ENCODE results near the gene GALNT7.
"Not testable (repeated sequence)": the region's sequence is repeated elsewhere in the genome, so short reads cannot be mapped to it uniquely, and the experiment has no call there.

The GALNT7 gene

DNA sequence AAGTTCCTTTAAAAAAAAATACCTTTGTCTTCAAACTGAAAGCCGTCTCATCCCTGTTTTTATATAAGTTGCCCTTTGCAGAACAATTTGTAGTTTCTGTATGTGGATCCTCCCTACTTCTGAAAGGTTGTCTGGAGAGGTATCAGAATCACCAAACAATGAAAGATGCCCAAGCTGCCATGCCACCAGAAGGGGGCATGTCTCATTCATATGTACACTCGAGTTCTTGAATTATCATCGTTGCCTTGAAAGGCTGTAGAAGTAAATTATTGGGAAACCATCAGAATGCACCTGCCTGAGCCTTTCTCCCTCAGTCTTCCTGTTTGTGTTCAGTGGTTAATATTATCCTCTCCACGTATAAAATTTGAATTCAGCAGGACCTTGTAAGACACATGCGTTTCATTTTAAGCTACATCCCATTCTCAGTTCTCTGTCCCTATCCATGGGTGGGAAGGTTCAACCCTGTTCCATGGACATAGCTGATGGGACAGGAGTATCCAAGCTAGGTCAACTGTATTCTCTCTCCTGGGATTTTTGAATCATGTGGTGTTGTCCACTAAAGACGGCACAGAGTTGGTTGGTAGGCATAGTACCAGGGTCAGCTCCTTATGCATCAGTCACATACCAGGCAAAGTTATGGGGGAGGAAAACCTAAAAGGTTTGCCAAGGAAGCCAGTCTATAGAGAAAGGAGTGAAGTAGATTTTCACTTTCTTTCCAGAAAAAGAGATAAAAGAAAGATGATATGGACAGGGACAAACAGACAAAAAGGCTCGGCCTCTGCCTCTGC lies 24.0 kb downstream of the GALNT7 start:
- no peak for DNase-seq (ENCODE audit: low read depth in 3 of 3, low spot score in 1 of 3)

DNA sequence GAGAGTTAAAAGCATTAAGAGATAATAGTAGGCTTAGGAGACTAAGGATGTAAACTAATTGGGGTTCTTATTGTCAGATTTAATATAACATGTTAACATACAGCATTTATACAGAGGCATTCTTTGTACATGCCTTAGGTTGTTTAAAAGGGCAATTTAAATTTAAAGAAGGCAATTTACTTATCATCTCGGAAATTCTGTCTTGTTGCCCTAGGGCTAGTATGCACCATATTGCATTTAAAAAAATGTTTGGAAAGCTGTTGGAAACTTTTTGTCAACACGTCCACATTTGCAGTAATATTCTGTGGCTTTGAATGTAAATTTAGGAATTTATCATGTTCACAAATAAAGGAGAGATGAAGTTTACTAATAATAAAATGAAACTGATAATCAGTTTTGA lies 25.5 kb downstream of the GALNT7 start:
- no peak for DNase-seq (ENCODE audit: low read depth in 3 of 3, low spot score in 1 of 3)

- no peak for DNase-seq (ENCODE audit: low read depth in 3 of 3, low spot score in 1 of 3)
Measured at GRCh38 chr4:173195109-173195508, 26.5 kb downstream of the GALNT7 start.

GRCh38 chr4:173199553-173199952 lies 30.9 kb downstream of the GALNT7 start:
- DNase-seq (ENCODE audit: low read depth in 3 of 3, low spot score in 1 of 3) = no peak

GRCh38 chr4:173200103-173200884 lies 31.7 kb downstream of the GALNT7 start:
- DNase-seq (ENCODE audit: low read depth in 3 of 3, low spot score in 1 of 3) = no peak

GRCh38 chr4:173202395-173202794 lies 33.8 kb downstream of the GALNT7 start:
- DNase-seq (ENCODE audit: low read depth in 3 of 3, low spot score in 1 of 3) = no peak

- no peak for DNase-seq (ENCODE audit: low read depth in 3 of 3, low spot score in 1 of 3)
Measured at GRCh38 chr4:173205656-173206055, 37.0 kb downstream of the GALNT7 start.

- DNase-seq (ENCODE audit: low read depth in 3 of 3, low spot score in 1 of 3) = no peak
Measured at GRCh38 chr4:173208420-173208819, 39.8 kb downstream of the GALNT7 start.

- no peak for DNase-seq (ENCODE audit: low read depth in 3 of 3, low spot score in 1 of 3)
Measured at GRCh38 chr4:173211222-173211621, 42.6 kb downstream of the GALNT7 start.

- DNase-seq (ENCODE audit: low read depth in 3 of 3, low spot score in 1 of 3) = no peak
Measured at GRCh38 chr4:173211838-173212237, 43.2 kb downstream of the GALNT7 start.

DNA sequence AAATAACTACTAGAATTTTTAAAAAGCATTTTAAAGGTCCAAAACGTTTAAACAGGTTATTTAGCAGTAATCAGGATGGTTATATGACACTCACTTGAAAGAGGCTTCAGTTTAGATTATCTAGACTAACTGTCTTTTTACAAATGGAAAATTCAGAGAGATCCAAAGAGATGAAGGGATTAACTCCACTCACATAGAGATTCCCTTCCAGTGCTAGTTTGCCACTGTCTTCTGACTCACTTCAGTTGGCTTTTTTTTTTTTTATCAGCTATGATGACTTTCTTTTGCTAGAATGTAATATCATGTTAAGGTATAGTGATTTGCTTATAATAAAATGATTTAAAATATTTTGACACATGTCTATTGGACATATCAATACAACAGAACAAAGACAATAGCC lies 43.8 kb downstream of the GALNT7 start:
- no peak for DNase-seq (ENCODE audit: low read depth in 3 of 3, low spot score in 1 of 3)

DNA sequence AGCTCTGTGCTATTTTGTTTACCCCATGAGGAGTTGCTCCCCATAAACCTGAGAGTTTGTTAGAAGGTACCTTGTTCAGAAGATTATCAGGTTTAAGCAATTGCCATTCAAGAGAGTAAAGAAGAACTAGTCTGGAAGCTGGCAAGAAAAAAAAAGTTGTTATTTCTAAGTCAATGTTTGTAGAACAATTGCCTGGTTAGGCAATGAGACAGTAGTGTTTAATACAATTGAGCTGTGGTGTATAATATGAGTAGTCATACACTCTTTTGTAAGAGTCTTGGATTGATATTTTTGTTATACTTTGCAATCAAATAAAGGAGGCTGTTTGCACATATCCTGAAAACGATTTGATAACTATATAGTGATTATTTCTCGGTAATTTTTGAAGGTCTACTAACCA lies 44.7 kb downstream of the GALNT7 start:
- no peak for DNase-seq (ENCODE audit: low read depth in 3 of 3, low spot score in 1 of 3)

- no peak for DNase-seq (ENCODE audit: low read depth in 3 of 3, low spot score in 1 of 3)
Measured at GRCh38 chr4:173214231-173214630, 45.6 kb downstream of the GALNT7 start.

GRCh38 chr4:173214661-173215060 lies 46.0 kb downstream of the GALNT7 start:
- DNase-seq (ENCODE audit: low read depth in 3 of 3, low spot score in 1 of 3) = no peak

DNA sequence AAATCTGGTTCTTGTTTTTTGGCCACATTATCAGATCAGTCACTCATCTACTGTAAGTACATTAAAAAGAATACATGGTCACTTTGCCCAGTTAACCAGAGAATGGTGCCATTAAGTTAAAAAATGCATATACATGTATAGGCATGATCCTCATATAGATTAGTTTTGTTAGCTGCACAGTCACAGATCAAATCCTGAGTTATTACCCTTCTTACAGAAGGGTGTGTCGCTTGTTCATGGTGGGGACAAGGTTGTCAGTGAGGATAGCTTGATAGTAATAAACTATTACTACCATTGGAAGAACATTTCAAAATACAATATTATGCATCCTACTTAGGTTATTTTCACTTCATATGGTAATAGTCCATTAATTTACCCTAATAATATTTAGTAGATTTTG lies 48.5 kb downstream of the GALNT7 start:
- DNase-seq (ENCODE audit: low read depth in 3 of 3, low spot score in 1 of 3) = no peak

DNA sequence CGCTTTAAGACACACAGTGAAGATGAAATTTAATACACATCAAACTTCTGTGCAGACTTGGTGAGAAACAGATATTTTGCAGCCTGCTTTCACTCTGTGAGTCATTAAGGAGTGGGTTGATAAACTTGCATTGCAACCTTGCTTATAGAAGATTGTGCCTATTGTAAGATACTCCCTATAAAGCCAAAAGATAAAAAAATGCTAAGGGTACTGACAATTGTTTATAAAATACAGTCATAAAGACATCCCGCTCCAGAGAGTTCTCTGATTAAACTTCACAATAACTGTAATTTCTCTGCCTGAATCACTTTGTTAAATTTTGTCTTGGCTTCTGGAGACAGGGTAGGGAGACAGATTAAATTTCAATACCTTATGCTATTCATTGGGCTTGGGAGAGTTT lies 49.1 kb downstream of the GALNT7 start:
- DNase-seq (ENCODE audit: low read depth in 3 of 3, low spot score in 1 of 3) = no peak

DNA sequence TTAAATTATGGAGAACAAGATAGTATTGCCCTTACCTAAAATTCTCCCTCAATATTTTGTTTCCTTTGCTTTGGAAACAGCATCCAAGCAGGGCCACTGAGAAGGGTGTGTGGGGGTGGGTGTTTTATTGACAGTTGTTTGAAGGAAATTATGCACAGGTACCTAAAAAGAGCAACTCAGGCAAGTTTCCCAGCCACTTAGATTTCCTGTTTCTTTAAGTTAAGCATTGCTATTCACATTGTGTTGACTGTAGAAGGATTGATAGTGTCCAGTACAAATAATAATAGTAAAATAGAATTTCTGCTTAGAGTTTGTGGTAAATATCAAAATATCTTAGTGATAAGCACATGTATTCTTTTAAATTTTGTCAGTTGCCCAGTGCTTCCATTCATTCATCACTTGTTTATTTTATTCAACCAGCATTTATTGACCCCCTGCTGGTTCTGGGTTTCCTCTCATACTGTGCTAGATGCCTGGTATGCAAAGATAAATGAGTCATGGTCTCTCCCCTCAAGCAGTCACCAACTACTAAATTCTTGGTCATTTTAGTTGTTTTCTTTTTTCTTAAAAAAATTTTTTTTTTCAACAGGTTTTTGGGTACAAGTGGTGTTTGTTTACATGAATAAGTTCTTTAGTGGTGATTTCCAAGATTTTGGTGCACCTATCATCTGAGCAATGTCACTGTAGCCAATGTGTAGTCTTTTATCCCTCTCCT lies 50.0 kb downstream of the GALNT7 start:
- no peak for DNase-seq (ENCODE audit: low read depth in 3 of 3, low spot score in 1 of 3)

DNA sequence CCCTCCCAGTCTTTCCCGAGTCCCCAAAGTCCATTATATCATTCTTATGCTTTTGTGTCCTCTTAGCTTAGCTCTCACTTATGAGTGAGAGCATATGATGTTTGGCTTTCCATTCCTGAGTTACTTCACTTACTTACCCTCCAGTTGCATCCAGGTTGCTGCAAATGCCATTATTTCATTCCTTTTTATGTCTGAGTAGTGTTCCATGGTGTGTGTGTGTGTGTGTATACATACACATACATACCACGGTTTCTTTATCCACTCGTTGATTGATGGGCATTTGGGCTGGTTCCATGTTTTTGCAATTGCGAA lies 50.5 kb downstream of the GALNT7 start:
- not testable (repeated sequence) for DNase-seq (ENCODE audit: low read depth in 3 of 3, low spot score in 1 of 3)

DNA sequence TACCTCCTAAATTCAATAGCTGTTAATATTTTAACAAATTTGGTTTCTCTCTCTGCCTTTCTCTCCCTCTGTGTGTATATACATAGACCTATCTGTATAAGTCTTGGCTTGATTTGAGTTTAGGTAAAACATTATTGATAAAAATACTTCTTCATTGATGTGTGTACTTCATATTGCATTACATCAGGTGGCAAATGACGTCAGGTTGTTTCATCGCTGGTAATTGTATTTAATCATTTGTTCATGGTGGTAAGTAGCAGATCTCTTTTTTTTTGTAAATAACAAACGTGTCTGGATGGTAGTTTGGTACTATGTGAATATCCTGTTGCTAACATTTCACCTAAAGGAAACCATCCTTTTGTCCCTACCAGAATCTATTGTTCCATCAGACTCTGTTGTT lies 55.1 kb downstream of the GALNT7 start:
- DNase-seq (ENCODE audit: low read depth in 3 of 3, low spot score in 1 of 3) = no peak

GRCh38 chr4:173226401-173226888 lies 57.8 kb downstream of the GALNT7 start:
- DNase-seq (ENCODE audit: low read depth in 3 of 3, low spot score in 1 of 3) = no peak

DNA sequence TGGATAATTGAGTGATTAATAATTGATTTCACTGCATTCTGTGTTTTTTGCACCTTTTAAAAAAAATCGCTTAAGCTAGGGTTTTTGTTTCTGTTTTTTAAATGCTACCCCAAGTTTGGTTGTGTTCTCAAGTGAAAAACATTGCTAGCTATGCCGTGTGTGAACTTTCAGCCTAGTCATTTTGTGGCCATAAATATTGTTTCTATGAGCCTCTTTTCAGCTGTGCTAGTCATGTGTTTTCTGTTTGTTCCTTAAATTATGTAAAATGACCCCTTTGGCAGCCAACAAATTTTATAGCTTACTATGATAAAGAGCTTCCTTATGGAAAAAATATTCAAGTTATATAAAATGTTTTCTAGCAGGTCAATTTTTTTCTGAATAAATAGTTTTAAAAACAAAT lies 59.1 kb downstream of the GALNT7 start:
- DNase-seq (ENCODE audit: low read depth in 3 of 3, low spot score in 1 of 3) = no peak

DNA sequence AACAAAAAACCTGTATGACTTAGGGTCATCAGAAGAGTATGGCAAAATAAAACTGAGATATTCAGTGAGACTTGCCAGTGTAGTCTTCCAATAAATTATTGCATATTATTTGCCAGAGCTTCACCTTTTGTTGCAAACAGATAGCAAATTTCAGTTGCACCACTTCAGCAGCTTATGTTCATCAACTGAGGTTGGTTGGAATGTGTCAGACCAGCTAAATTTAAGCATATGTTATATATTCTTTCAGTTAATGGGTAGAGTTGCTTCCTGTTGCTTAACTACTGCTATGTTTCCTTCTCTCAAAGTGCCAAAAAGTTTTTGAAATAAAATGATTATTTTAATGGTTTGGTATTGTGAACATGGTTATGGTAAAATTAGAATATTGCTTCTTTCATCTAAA lies 61.5 kb downstream of the GALNT7 start:
- DNase-seq (ENCODE audit: low read depth in 3 of 3, low spot score in 1 of 3) = no peak

Data from stimulated activated CD4-positive, alpha-beta T cell treated with anti-CD3 and anti-CD28 coated beads, TNF-alpha, amount 100 ng/mL, for 1 hour (primary cell).